Astrocyte of the cerebellum (primary cell): Measurements from ENCODE around the gene FBN2.

Source experiments
- DNase-seq: peaks from one replicate; pipeline ENCODE4 v3.0.0-alpha.2; 2011; ENCODE audit warnings: low read depth
- H3K4me3 ChIP-seq: 2 replicates; pipeline ENCODE4 v1.5.1; 2011; ENCODE audit warnings: mild to moderate bottlenecking, low read depth, low read length, moderate library complexity
- in situ Hi-C: cut with HindIII; loops from 2 replicates; pipeline ENCODE4 v1.10.0; 2017; ENCODE audit warnings: low sequenced_read_pairs
- TF ChIP-seq, protein P1 (sequence below): IDR thresholded peaks from 2 replicates; pipeline ENCODE4 v1.5.1; 2012; ENCODE audit warnings: low read length, low read depth, moderate library complexity, mild to moderate bottlenecking; ENCODE audit errors: missing control alignments

FBN2 gene

DNA sequence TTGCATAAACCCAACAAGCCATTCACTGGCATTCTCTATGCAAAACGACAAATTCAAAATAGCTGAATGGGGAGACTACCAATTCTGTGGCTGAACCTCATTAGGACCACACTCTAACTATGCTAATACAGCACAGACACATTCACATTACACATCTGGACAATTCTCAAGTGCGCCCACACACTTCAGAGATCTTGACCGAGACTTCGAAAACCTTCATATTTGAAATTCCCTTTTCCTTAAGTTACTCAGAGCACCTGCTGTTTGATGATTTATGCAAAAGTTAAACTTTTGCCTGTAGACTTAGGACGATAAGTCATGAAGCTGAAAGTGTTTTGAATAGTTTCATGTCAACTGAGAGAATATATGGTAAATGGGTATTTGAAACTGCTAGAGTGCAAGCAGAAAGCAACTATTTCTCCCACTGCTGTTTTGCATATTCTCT, 111.9 kb downstream of the FBN2 start:
- peak; percentile 39 for DNase-seq
- TF ChIP-seq, protein P1, sequence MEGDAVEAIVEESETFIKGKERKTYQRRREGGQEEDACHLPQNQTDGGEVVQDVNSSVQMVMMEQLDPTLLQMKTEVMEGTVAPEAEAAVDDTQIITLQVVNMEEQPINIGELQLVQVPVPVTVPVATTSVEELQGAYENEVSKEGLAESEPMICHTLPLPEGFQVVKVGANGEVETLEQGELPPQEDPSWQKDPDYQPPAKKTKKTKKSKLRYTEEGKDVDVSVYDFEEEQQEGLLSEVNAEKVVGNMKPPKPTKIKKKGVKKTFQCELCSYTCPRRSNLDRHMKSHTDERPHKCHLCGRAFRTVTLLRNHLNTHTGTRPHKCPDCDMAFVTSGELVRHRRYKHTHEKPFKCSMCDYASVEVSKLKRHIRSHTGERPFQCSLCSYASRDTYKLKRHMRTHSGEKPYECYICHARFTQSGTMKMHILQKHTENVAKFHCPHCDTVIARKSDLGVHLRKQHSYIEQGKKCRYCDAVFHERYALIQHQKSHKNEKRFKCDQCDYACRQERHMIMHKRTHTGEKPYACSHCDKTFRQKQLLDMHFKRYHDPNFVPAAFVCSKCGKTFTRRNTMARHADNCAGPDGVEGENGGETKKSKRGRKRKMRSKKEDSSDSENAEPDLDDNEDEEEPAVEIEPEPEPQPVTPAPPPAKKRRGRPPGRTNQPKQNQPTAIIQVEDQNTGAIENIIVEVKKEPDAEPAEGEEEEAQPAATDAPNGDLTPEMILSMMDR, result no peak
- no peak overlapping the region for H3K4me3 ChIP-seq
- in situ Hi-C loops, result no loop called here

DNA sequence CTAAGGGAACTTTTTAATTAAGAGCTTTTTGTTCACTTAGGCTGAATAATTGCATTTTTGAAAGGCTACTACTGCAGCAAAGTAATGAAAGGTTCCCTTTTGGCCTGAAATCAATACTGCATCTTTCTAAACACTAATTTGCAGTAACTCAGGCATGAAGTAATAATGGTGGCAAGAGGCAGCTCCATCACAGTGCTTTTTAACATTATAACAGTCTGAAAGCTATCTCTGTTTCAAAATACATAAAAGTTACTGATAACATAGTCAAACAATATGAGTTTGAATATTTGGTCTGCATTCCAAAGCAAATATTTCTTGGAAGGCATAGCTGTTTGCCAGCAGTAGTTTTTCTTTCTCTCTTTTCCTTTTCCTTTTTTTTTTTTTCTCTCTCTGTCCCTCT, 113.4 kb downstream of the FBN2 start:
- no peak for DNase-seq
- no peak overlapping the region for H3K4me3 ChIP-seq
- TF ChIP-seq, protein P1, result no peak
- in situ Hi-C loops, result no loop called here

DNA sequence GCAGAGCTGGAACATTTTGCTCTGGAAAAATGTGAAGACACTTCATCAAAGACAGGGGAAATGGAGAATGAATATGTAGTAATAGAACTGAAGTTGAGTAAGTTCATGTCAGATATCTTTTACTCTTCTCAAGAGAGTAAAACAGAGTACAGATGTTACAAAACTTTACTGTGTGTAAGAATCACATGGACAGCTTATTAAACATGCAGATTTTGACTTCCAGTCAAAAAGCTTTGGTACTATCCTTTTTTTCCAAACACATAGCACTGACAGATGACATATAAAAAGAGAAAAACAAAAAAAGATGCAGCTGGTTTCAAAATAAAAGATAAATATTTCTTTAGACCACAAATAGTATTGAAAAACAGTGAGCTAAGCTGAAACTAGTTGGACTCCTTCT, 115.4 kb downstream of the FBN2 start:
- TF ChIP-seq, protein P1, result no peak
- in situ Hi-C loops, result no loop called here
- H3K4me3 ChIP-seq, result no peak overlapping the region
- DNase-seq, result no peak

DNA sequence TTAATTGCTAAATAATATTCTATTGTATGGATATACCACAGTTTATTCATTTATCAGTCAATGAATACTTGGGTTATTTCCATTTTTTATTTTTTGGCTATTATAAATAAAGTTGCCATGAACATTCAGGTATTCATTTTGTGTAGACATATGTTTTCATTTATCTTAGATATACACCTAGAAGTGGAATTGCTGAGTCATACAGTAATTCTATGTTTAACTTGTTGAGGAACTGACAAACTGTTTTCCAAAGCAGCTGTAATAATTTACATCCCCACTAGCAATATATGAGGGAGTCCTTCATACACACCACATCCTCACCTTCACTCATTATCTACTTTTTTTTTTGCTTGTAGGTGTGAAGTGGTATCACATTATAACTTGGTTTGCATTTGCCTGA, 123.6 kb downstream of the FBN2 start:
- H3K4me3 ChIP-seq, result no peak overlapping the region
- in situ Hi-C loops, result no loop called here
- TF ChIP-seq, protein P1, result no peak
- DNase-seq, result no peak

DNA sequence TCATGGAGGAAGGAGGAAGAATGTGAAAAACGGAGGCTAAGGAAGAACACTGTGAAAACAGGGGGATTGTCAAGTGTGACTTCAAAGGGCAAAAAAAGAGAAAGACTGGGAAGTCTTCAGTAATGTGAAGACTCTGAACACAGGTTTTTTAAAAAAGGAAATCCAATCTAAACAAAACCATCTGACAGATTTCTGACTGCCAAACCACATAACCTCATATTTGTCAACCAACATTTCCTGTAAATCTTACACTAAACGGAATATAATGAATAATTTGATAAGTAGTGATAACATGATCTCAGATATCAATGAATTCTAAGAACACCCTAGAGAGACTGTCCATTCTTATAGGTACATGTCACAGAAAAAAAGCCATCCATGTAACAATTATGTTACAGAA, 124.7 kb downstream of the FBN2 start:
- no peak overlapping the region for H3K4me3 ChIP-seq
- TF ChIP-seq, protein P1, result no peak
- in situ Hi-C loops, result no loop called here
- peak; percentile 46 for DNase-seq

DNA sequence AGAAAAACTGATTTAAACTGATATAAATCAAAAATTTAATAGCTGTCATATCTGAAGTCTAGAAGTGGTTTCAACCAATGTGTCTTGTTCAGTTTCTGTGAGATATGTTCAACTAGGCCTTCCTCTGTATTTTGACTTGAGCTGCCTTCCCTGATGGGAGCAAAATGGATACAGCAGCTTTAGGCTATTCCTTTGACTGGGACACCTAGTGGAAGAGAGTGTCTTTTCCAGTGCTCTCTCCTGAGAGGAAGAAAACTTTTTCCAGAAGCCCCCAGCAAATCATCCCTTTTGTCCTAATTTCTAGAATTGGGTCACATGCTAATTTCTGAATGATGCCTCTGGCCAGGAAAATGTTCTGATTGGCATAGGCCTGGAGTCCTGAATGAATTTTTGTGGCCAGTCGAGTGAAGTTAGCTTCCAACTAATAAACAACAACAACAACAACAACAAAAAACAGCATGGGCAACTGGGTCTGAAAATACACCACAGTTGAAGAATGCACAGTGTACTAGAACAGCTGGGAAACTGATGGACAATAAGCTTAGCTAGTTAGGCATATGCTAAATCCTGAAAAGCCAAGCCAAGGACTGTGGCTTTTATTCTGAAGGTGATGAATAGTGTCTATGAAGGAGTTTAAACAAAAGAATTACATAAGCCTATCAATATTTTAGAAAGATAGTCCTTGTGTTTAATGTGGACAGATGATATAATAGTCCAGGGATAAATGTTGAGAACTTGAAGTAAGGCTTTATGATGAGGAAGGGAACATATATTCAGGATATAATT, 125.7 kb downstream of the FBN2 start:
- no peak overlapping the region for H3K4me3 ChIP-seq
- DNase-seq, result no peak
- in situ Hi-C loops, result no loop called here
- TF ChIP-seq, protein P1, result peak; percentile 2
